Activated CD4-positive, CD25-positive, alpha-beta regulatory T cell (primary cell): Measurements from ENCODE around the gene DEGS2.
A peak's percentile ranks its signal among the peaks of the same experiment; 100 is the strongest.

ENCODE experiments used
- DNase-seq, 4 experiments: peaks; one replicate each; lab custom pipeline; 2025; lab: John Stamatoyannopoulos, UW

Gene DEGS2

GRCh38 chr14:100148837-100149731 is 10.4 kb downstream of the DEGS2 start:
- DNase-seq = no peak

GRCh38 chr14:100147691-100148464 is 11.6 kb downstream of the DEGS2 start:
- DNase-seq = no peak

GRCh38 chr14:100147181-100147631 is 12.2 kb downstream of the DEGS2 start:
- DNase-seq = peak in 1 of 4 experiments; percentile 33

- no peak for DNase-seq
Measured at GRCh38 chr14:100146531-100147091, 12.8 kb downstream of the DEGS2 start.

GRCh38 chr14:100145682-100146464 is 13.6 kb downstream of the DEGS2 start:
- DNase-seq = no peak

- no peak for DNase-seq
Measured at GRCh38 chr14:100144996-100145646, 14.3 kb downstream of the DEGS2 start.

- no peak for DNase-seq
Measured at GRCh38 chr14:100144645-100144995, 14.8 kb downstream of the DEGS2 start.

GRCh38 chr14:100143934-100144333 is 15.5 kb downstream of the DEGS2 start:
- DNase-seq = no peak

GRCh38 chr14:100143523-100143922 is 15.9 kb downstream of the DEGS2 start:
- no peak for DNase-seq

- no peak for DNase-seq
Measured at GRCh38 chr14:100142073-100143040, 17.1 kb downstream of the DEGS2 start.

- no peak for DNase-seq
Measured at GRCh38 chr14:100141098-100141497, 18.3 kb downstream of the DEGS2 start.

GRCh38 chr14:100140452-100141078 is 18.9 kb downstream of the DEGS2 start:
- DNase-seq = no peak

GRCh38 chr14:100138955-100139354 is 20.5 kb downstream of the DEGS2 start:
- no peak for DNase-seq

- no peak for DNase-seq
Measured at GRCh38 chr14:100138082-100138787, 21.2 kb downstream of the DEGS2 start.

GRCh38 chr14:100137173-100137572 is 22.3 kb downstream of the DEGS2 start:
- no peak for DNase-seq

GRCh38 chr14:100135784-100136183 is 23.7 kb downstream of the DEGS2 start:
- DNase-seq = no peak

- no peak for DNase-seq
Measured at GRCh38 chr14:100135073-100135472, 24.4 kb downstream of the DEGS2 start.

GRCh38 chr14:100134586-100134985 is 24.9 kb downstream of the DEGS2 start:
- DNase-seq = no peak

GRCh38 chr14:100132903-100133510 is 26.4 kb downstream of the DEGS2 start:
- DNase-seq = no peak
